GM19025 (cell line): ENCODE measurements around the gene GINM1.

ENCODE experiments used
- ATAC-seq: cut with Tn5 transposase; IDR thresholded peaks from one replicate; pipeline ENCODE4 v1.9.1; 2021; ENCODE audit warnings: mild to moderate bottlenecking, low read depth, moderate library complexity; ENCODE audit not compliant: unreplicated experiment

The GINM1 gene

GRCh38 chr6:149592983-149593382, 26.8 kb downstream of the GINM1 start:
- no peak for ATAC-seq

GRCh38 chr6:149593408-149593807, 27.2 kb downstream of the GINM1 start:
- no peak for ATAC-seq

- no peak for ATAC-seq
Measured at GRCh38 chr6:149600508-149600907, 34.3 kb downstream of the GINM1 start.

- ATAC-seq = no peak
Measured at GRCh38 chr6:149608381-149608982, 42.3 kb downstream of the GINM1 start.

- no peak for ATAC-seq
Measured at GRCh38 chr6:149614337-149614736, 48.2 kb downstream of the GINM1 start.

GRCh38 chr6:149615805-149616204, 49.6 kb downstream of the GINM1 start:
- ATAC-seq = no peak

- ATAC-seq = no peak
Measured at GRCh38 chr6:149627672-149628071, 61.5 kb downstream of the GINM1 start.

GRCh38 chr6:149628875-149629510, 62.8 kb downstream of the GINM1 start:
- peak; percentile 69 for ATAC-seq

- ATAC-seq = no peak
Measured at GRCh38 chr6:149634315-149634714, 68.1 kb downstream of the GINM1 start.

GRCh38 chr6:149636124-149636523, 69.9 kb downstream of the GINM1 start:
- no peak for ATAC-seq
